Activated CD8-positive, alpha-beta T cell treated with anti-CD3 and anti-CD28 coated beads for 36 hours (primary cell): ENCODE results near the gene SNX32. TPM values are rescaled to one million over a fixed set of nuclear protein-coding genes. Genes with fewer than 3 reads are reported as not detected.
A peak's percentile ranks its signal among the peaks of the same experiment; 100 is the strongest.

Source experiments
- ATAC-seq: fragments of 200-7000 bp; cut with Tn5 transposase; one replicate; pipeline ENCODE4 v1.10.0; 2021; ENCODE audit warnings: mild to moderate bottlenecking, moderate library complexity
- CTCF ChIA-PET: fragments of 350-600 bp; sonication (Branson Sonifier 250); formaldehyde crosslinking; loops from one replicate; lab custom pipeline; 2021; ENCODE audit warnings: antibody characterized with exemption; lab: Charles Lee
- POLR2A ChIA-PET: fragments of 350-600 bp; sonication (Branson Sonifier 250); formaldehyde crosslinking; loops from one replicate; lab custom pipeline; 2021; ENCODE audit warnings: antibody characterized with exemption; lab: Charles Lee
- DNase-seq: peaks from one replicate; pipeline ENCODE4 v3.0.0-alpha.2; 2020
- H3K27ac Mint-ChIP-seq: one replicate; pipeline ENCODE4 v1.8.0; 2021; ENCODE audit warnings: mild to moderate bottlenecking, mixed read lengths
- H3K27me3 Mint-ChIP-seq: one replicate; pipeline ENCODE4 v1.8.0; 2021; ENCODE audit warnings: mixed read lengths
- H3K36me3 Mint-ChIP-seq: one replicate; pipeline ENCODE4 v1.8.0; 2021; ENCODE audit warnings: low read depth, mixed read lengths
- H3K4me1 Mint-ChIP-seq: one replicate; pipeline ENCODE4 v1.8.0; 2021; ENCODE audit warnings: low read depth, mixed read lengths
- H3K4me3 Mint-ChIP-seq: one replicate; pipeline ENCODE4 v1.8.0; 2021; ENCODE audit warnings: mild to moderate bottlenecking, moderate library complexity, mixed read lengths
- H3K9me3 Mint-ChIP-seq: one replicate; pipeline ENCODE4 v1.8.0; 2021; ENCODE audit warnings: mixed read lengths
- CTCF ChIP-seq: fragments of 200-600 bp; IDR thresholded peaks from one replicate; pipeline ENCODE4 v1.8.0; 2022; ENCODE audit warnings: antibody characterized with exemption, mild to moderate bottlenecking
- intact Hi-C: fragments of 100-400 bp; cut with micrococcal nuclease; formaldehyde crosslinking; loops from one replicate; pipeline ENCODE4 v1.10.0; 2022
- total RNA-seq, 2 experiments: library from RNA; stranded (reverse); gene quantifications; one replicate each; pipeline ENCODE4 v1.2.3, GENCODE V29; 2021

SNX32 gene
- total RNA-seq: 1 to 10 TPM; 1.6 to 2.1 TPM

DNA sequence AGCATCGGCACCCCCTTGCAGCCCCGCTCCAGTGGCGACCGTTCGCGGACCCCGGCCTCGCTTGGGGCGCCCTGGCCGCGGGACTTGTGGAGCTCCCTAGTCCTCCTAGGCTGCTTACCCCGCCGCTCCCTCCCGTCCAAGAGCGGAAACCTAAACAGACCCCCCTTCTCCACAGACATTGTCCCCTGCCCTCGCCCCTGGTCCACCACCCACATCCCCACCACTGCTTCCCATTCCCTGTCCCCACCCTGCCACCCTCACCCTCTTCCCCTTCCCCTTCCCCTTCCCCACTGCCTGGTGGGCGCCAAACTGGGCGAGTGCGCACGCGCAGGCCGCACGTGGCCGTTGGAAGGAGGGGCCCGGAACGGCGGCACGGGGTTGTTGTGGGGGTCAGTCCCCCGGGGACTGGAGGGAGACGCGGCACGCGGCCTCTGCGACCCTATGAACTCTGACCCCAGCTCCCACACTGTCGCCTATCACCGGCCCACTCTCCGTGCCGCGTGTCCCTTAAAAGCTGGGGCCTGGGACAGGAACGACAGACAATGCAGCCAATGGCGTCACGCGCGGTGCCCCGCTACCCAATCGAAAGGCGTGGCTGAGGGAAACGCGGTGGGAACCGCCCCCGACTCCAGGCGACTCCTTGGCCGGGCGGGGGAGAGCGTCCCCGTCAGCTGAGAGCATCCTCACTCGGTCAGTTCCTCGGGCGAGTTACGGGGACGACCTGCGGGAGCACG is at the start of gene SNX32:
Gene SNX32 (plus strand): TSS at position 667 of the 734 bp plus-strand sequence. CDS start 103 bp downstream, outside the sequence.
- CTCF ChIA-PET: interaction anchor here (0.8 to 4.4 kb wide), 10 partner anchors 15 to 122 kb away, joined by 3 to 34 read pairs (median 8); partner anchors contain the start of genes AP5B1, KAT5 and MUS81
- Mint-ChIP-seq H3K4me1 (peaks cover 28% of the 10 kb centered on the region), H3K9me3 (peaks cover 2% of the 10 kb centered on the region), H3K4me3 (no peak within 1 kb of the TSS), H3K27ac (no peak within 1 kb of the TSS), H3K27me3 (peaks cover 2% of the 10 kb centered on the region), H3K36me3 (peaks cover 4% of the 10 kb centered on the region)
- POLR2A ChIA-PET: interaction anchor here (1.0 to 2.2 kb wide), 13 partner anchors 11 to 483 kb away, joined by 3 to 21 read pairs (median 3); partner anchors contain the start of genes CD248, KAT5 and MUS81
- DNase-seq (peak; percentile 98), ATAC-seq (peak; percentile 100)
- intact Hi-C loops: no loop called here
- no peak for TF ChIP-seq CTCF

DNA sequence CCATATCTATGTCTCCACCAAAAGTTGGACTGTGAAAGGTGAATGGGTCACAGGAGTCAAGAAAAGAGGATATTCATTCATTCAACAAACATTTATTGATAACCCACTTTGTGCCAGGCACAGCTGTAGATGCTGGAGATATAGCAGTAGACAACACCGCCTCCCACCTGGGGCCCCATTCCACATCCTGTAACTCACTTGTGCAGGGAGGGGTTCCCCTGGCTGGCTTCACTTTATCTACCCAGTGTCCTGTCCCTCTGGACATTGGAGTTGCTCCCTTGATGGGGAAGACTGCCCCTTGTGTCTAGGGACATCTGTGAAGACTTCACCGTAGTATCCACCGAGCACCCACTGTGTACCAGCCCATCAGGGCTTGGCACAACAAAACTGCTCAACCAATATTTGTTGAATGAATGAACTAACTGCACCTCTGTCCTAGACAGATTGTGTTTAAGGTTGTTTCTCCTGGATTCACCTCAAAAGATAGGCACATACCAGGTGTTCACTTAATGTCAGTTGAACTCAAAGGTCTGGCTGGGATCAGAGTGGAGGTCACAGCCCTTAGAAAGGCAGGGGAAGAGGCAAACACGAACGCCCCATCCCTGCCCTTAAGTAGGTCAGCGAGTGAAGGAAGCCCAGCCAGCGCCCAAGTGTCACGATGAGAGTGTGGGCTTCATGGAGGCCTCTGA is 48.3 kb upstream of the SNX32 start:
- POLR2A ChIA-PET: interaction anchor here (1.3 kb wide), 1 partner anchor 10 kb away, joined by 5 read pairs; no protein-coding TSS in a partner anchor
- TF ChIP-seq CTCF: no peak
- ATAC-seq (no peak), DNase-seq (peak; percentile 67)
- peaks cover 36% of the 10 kb centered on the region for H3K27me3 Mint-ChIP-seq
- H3K9me3 Mint-ChIP-seq: no peaks in the 10 kb centered on the region
- CTCF ChIA-PET: interaction anchor here (1.1 to 2.9 kb wide), 7 partner anchors 15 to 204 kb away, joined by 3 to 14 read pairs (median 6); partner anchors contain the start of genes CCDC85B and KAT5
- peaks cover 22% of the 10 kb centered on the region for H3K4me1 Mint-ChIP-seq
- intact Hi-C loops: no loop called here
- H3K4me3 Mint-ChIP-seq: peak overlapping the region; percentile 37
- peak overlapping the region; percentile 2 for H3K27ac Mint-ChIP-seq
- no peaks in the 10 kb centered on the region for H3K36me3 Mint-ChIP-seq

- Mint-ChIP-seq H3K36me3 (no peaks in the 10 kb centered on the region), H3K27me3 (peaks cover 42% of the 10 kb centered on the region), H3K9me3 (no peaks in the 10 kb centered on the region), H3K4me3 (peak overlapping the region; percentile 37), H3K27ac (no peak overlapping the region), H3K4me1 (peaks cover 25% of the 10 kb centered on the region)
- ChIA-PET POLR2A (no interaction called here), CTCF (no interaction called here)
- no peak for TF ChIP-seq CTCF
- DNase-seq (no peak), ATAC-seq (no peak)
- intact Hi-C loops: no loop called here
These were observed 47.6 kb upstream of the SNX32 start for GRCh38 chr11:65786008-65786785.

GRCh38 chr11:65786786-65787636 is 46.8 kb upstream of the SNX32 start, which contains the start of gene OVOL1:
OVOL1 (plus strand) TSS chr11:65787063; CDS start chr11:65787374, 311 bp downstream.
- no peaks in the 10 kb centered on the region for H3K36me3 Mint-ChIP-seq
- ATAC-seq (no peak), DNase-seq (no peak)
- H3K27ac Mint-ChIP-seq: no peak within 1 kb of the TSS
- TF ChIP-seq CTCF: no peak
- H3K4me1 Mint-ChIP-seq: peaks cover 29% of the 10 kb centered on the region
- peaks cover 42% of the 10 kb centered on the region for H3K27me3 Mint-ChIP-seq
- intact Hi-C loops: no loop called here
- H3K9me3 Mint-ChIP-seq: no peaks in the 10 kb centered on the region
- H3K4me3 Mint-ChIP-seq: peak within 1 kb of the TSS; percentile 56
- POLR2A ChIA-PET: interaction anchor here (1.4 kb wide), 1 partner anchor 104 kb away, joined by 3 read pairs; the partner anchor contains the start of gene CCDC85B
- CTCF ChIA-PET: interaction anchor here (0.9 to 8.3 kb wide), 3 partner anchors 7 to 42 kb away, joined by 3 to 85 read pairs (median 3); partner anchors contain the start of gene AP5B1
